ENCODE data around the gene P2RY4. TPM values are rescaled to one million over a fixed set of nuclear protein-coding genes. Genes with fewer than 3 reads are reported as not detected.

Gene P2RY4
- 0.23 TPM for total RNA-seq
- long read RNA-seq = 0 reads

- DNase-seq = no peak
- H3K36me3 ChIP-seq = no peaks in the 10 kb centered on the region
- TF ChIP-seq, protein P1, sequence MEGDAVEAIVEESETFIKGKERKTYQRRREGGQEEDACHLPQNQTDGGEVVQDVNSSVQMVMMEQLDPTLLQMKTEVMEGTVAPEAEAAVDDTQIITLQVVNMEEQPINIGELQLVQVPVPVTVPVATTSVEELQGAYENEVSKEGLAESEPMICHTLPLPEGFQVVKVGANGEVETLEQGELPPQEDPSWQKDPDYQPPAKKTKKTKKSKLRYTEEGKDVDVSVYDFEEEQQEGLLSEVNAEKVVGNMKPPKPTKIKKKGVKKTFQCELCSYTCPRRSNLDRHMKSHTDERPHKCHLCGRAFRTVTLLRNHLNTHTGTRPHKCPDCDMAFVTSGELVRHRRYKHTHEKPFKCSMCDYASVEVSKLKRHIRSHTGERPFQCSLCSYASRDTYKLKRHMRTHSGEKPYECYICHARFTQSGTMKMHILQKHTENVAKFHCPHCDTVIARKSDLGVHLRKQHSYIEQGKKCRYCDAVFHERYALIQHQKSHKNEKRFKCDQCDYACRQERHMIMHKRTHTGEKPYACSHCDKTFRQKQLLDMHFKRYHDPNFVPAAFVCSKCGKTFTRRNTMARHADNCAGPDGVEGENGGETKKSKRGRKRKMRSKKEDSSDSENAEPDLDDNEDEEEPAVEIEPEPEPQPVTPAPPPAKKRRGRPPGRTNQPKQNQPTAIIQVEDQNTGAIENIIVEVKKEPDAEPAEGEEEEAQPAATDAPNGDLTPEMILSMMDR (IDR thresholded peaks at IDR 0.05) = no peak
- H3K27ac ChIP-seq = no peak within 1 kb of the TSS
- H3K9me3 ChIP-seq = no peaks in the 10 kb centered on the region
- no peak for ATAC-seq
- H3K4me3 ChIP-seq = no peak within 1 kb of the TSS
- intact Hi-C loops (cut with DNase I) = no loop called here
- H3K27me3 ChIP-seq = no peaks in the 10 kb centered on the region
- no peaks in the 10 kb centered on the region for H3K4me1 ChIP-seq
Observed at GRCh38 chrX:70260104-70260503, at the start of gene P2RY4. P2RY4 (minus strand) TSS chrX:70260204; CDS start chrX:70259624, 580 bp downstream.

GRCh38 chrX:70301716-70302115, 41.7 kb upstream of the P2RY4 start:
- ATAC-seq (no peak), DNase-seq (no peak)
- no peak overlapping the region for H3K27ac ChIP-seq
- no peaks in the 10 kb centered on the region for H3K4me1 ChIP-seq
- no peaks in the 10 kb centered on the region for H3K9me3 ChIP-seq
- TF ChIP-seq, protein P1 (IDR thresholded peaks at IDR 0.05) = no peak
- H3K4me3 ChIP-seq = no peak overlapping the region
- intact Hi-C loops (cut with DNase I) = no loop called here
- no peaks in the 10 kb centered on the region for H3K36me3 ChIP-seq
- H3K27me3 ChIP-seq = no peaks in the 10 kb centered on the region

DNA sequence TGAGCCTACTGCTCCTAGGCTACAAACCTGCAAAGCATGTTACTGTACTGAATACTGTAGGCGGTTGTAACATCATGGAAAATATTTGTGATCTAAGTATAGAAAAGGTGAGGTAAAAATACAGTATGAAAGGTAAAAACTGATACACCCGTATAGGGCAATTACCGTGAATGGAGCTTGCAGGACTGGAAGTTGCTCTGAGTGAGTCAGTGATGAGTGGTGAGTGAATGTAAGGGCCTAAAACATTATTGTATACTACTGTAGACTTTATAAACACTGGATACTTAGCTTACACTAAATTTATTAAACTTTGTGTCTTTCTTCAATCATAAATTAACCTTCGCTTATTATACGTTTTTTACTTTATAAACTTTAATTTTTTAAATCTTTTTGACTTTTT, 33.6 kb upstream of the P2RY4 start:
- Histone ChIP-seq H3K36me3 (no peaks in the 10 kb centered on the region), H3K27ac (no peak overlapping the region), H3K4me1 (peaks cover 6% of the 10 kb centered on the region), H3K4me3 (no peak overlapping the region), H3K27me3 (no peaks in the 10 kb centered on the region), H3K9me3 (no peaks in the 10 kb centered on the region)
- TF ChIP-seq, protein P1 (IDR thresholded peaks at IDR 0.05) = no peak
- no peak for ATAC-seq
- DNase-seq = no peak
- intact Hi-C loops (cut with DNase I) = no loop called here

- Histone ChIP-seq H3K4me3 (no peak overlapping the region), H3K9me3 (no peaks in the 10 kb centered on the region), H3K36me3 (no peaks in the 10 kb centered on the region), H3K27ac (no peak overlapping the region), H3K4me1 (peaks cover 6% of the 10 kb centered on the region), H3K27me3 (no peaks in the 10 kb centered on the region)
- no peak for ATAC-seq
- TF ChIP-seq, protein P1 (IDR thresholded peaks at IDR 0.05) = no peak
- no peak for DNase-seq
- intact Hi-C loops (cut with DNase I) = no loop called here
Observed at GRCh38 chrX:70292788-70293187, 32.8 kb upstream of the P2RY4 start.

DNA sequence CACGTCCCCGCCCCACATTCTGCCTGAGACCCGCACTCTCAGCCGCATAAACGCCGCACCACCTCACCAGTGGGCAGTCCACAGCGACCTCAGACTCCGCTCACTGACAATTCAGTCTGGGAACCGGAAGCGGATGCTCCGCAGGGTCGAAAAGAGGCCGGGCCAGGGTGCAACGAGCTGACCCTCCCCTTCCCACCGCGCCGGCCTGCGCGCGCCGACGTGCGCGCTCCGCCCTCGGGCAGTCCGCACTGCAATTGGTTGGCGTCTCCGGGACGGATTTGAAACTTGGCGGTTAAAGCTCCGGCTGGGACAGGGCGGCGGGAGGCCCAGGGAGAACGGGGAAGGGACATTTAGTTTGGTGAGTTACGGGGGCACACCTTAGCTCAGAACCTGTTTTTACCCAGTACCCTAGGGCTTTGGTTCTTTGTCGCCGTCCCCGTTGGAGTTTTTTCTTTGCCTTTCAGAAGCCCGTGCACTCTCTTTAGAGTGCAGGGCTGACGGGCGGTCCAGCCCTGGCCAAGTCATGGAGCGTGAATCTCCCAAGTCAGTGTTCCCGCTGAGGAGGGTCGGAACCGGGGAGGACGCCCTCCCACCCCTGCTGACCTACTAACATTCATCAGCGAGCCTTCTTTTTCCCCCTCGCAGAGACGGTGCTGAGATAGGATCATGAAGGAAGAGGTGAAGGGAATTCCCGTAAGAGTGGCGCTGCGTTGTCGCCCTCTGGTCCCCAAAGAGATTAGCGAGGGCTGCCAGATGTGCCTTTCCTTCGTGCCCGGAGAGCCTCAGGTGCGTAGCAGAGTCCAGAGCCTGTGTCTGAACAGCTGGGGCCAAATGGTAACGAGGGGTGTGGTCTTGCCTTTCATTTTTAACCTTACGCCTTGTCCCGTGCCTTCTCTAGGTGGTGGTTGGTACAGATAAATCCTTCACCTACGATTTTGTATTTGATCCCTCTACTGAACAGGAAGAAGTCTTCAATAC, 30.1 kb upstream of the P2RY4 start, which contains the start of the genes KIF4A and PDZD11:
KIF4A (plus strand) TSS at position 312 of the 978 bp plus-strand sequence; CDS start at position 667, 355 bp downstream.
PDZD11 (minus strand) TSS at position 135 of the 978 bp plus-strand sequence. CDS start 586 bp downstream, outside the sequence.
- Histone ChIP-seq H3K4me1 (peaks cover 6% of the 10 kb centered on the region), H3K9me3 (no peaks in the 10 kb centered on the region), H3K27me3 (no peaks in the 10 kb centered on the region), H3K4me3 (peak within 1 kb of the TSS; percentile 63), H3K27ac (peak within 1 kb of the TSS; percentile 47), H3K36me3 (no peaks in the 10 kb centered on the region)
- DNase-seq (peak; percentile 90), ATAC-seq (peak; percentile 100)
- intact Hi-C loops (cut with DNase I) = no loop called here
- TF ChIP-seq, protein P1 (IDR thresholded peaks at IDR 0.05) = no peak
